Liver (tissue), 9 donors: ENCODE results near the gene ALDH9A1. TPM values are rescaled to one million over a fixed set of nuclear protein-coding genes. Genes with fewer than 3 reads are reported as not detected.

Source experiments
- DNase-seq: peaks from one replicate; pipeline ENCODE4 v3.0.0-alpha.2; 2017; ENCODE audit warnings: low spot score
- H3K27ac ChIP-seq, 2 donors: one replicate each; pipeline ENCODE4 v1.7.0; 2013; ENCODE audit warnings: inconsistent platforms in 2 of 2, low read length in 2 of 2, control low read depth in 1 of 2, low read depth in 1 of 2, mild to moderate bottlenecking in 1 of 2
- H3K27me3 ChIP-seq, 4 donors: one replicate each; pipeline versions ENCODE4 v1.6.1 to v1.7.0; 2013; ENCODE audit warnings: low read length in 3 of 4, inconsistent platforms in 1 of 4, mild to moderate bottlenecking in 1 of 4, moderate library complexity in 1 of 4; ENCODE audit not compliant: control insufficient read depth in 4 of 4, insufficient read depth in 4 of 4
- H3K36me3 ChIP-seq, 4 donors: one replicate each; pipeline versions ENCODE4 v1.6.1 to v1.7.0; 2013; ENCODE audit warnings: low read length in 3 of 4, mild to moderate bottlenecking in 3 of 4, low read depth in 1 of 4, moderate library complexity in 1 of 4; ENCODE audit not compliant: control insufficient read depth in 4 of 4, insufficient read depth in 3 of 4
- H3K4me1 ChIP-seq, 4 donors: one replicate each; pipeline versions ENCODE4 v1.6.1 to v1.7.0; 2013; ENCODE audit warnings: low read length in 3 of 4, mild to moderate bottlenecking in 3 of 4, moderate library complexity in 1 of 4; ENCODE audit not compliant: control insufficient read depth in 4 of 4, insufficient read depth in 4 of 4
- H3K4me3 ChIP-seq, 3 donors: one replicate each; pipeline versions ENCODE4 v1.6.1 to v1.7.0; 2013; ENCODE audit warnings: low read length in 3 of 3, control low read depth in 1 of 3, low read depth in 1 of 3, mild to moderate bottlenecking in 1 of 3
- H3K9ac ChIP-seq, 2 donors: one replicate each; pipeline ENCODE4 v1.7.0; 2013; ENCODE audit warnings: low read length in 2 of 2, mild to moderate bottlenecking in 2 of 2, moderate library complexity in 2 of 2, control low read depth in 1 of 2, low read depth in 1 of 2
- H3K9me3 ChIP-seq, 4 donors: one replicate each; pipeline versions ENCODE4 v1.6.1 to v1.7.0; 2013; ENCODE audit warnings: low read length in 3 of 4; ENCODE audit not compliant: control insufficient read depth in 4 of 4
- EGR1 ChIP-seq, 2 donors: IDR thresholded peaks; 2 replicates each; pipeline ENCODE4 v1.6.1; 2016 to 2018; ENCODE audit warnings: antibody characterized with exemption in 2 of 2, low read depth in 2 of 2
- FOXA1 ChIP-seq: IDR thresholded peaks from 2 replicates; pipeline ENCODE4 v1.6.1; 2016; ENCODE audit warnings: antibody characterized with exemption
- FOXA2 ChIP-seq: IDR thresholded peaks from 2 replicates; pipeline ENCODE4 v1.6.1; 2016; ENCODE audit warnings: antibody characterized with exemption
- GABPA ChIP-seq, 2 donors: IDR thresholded peaks in 1 of 2; conservative IDR thresholded peaks in 1 of 2; 2 replicates each; pipeline ENCODE4 v1.6.1; 2016; ENCODE audit warnings: antibody characterized with exemption in 2 of 2, mild to moderate bottlenecking in 1 of 2, moderate library complexity in 1 of 2
- HNF4A ChIP-seq, 2 donors: conservative IDR thresholded peaks; 2 replicates each; pipeline ENCODE4 v1.6.1; 2016; ENCODE audit warnings: antibody characterized with exemption in 2 of 2, mild to moderate bottlenecking in 2 of 2
- HNF4G ChIP-seq: IDR thresholded peaks from 2 replicates; pipeline ENCODE4 v1.6.1; 2016; ENCODE audit warnings: antibody characterized with exemption
- JUND ChIP-seq, 2 donors: IDR thresholded peaks; 2 replicates each; pipeline ENCODE4 v1.6.1; 2016; ENCODE audit warnings: antibody characterized with exemption in 2 of 2
- RAD21 ChIP-seq, 2 donors: IDR thresholded peaks; 2 replicates each; pipeline ENCODE4 v1.6.1; 2016; ENCODE audit warnings: antibody characterized with exemption in 2 of 2, mild to moderate bottlenecking in 2 of 2
- RXRA ChIP-seq, 2 donors: IDR thresholded peaks; 2 replicates each; pipeline ENCODE4 v1.6.1; 2017 to 2018; ENCODE audit warnings: antibody characterized with exemption in 2 of 2, mild to moderate bottlenecking in 1 of 2
- SP1 ChIP-seq: IDR thresholded peaks from 2 replicates; pipeline ENCODE4 v1.6.1; 2018; ENCODE audit warnings: antibody characterized with exemption, mild to moderate bottlenecking
- TAF1 ChIP-seq: conservative IDR thresholded peaks from 2 replicates; pipeline ENCODE4 v1.6.1; 2016; ENCODE audit warnings: antibody characterized with exemption, mild to moderate bottlenecking
- YY1 ChIP-seq: IDR thresholded peaks from 2 replicates; pipeline ENCODE4 v1.6.1; 2016; ENCODE audit warnings: antibody characterized with exemption, mild to moderate bottlenecking
- WGBS: extraction: QIAGEN DNeasy Blood & Tissue Kit; methylation state at CpG from one replicate; pipeline ENCODE4 v1.1.7; 2013; 5-methylcytosine and 5-hydroxymethylcytosine counted together
- polyA plus RNA-seq, 2 donors: library from polyadenylated mRNA; stranded (reverse) in 1 of 2; unstranded in 1 of 2; fragments of 200-250 nt in 1 of 2; fragments of >200 nt in 1 of 2; fragmentation: Nextera tagmentation in 1 of 2; extraction: Ambion mirVana in 1 of 2; gene quantifications; one replicate each; pipeline versions ENCODE4 v1.2.1 to v1.2.3, GENCODE V29; 2013 to 2015
- total RNA-seq, 2 donors: library from RNA; depleted of rRNA; stranded (reverse); fragments of >200 nt; gene quantifications; one replicate each; pipeline ENCODE4 v1.2.3, GENCODE V29; 2014
- TF ChIP-seq, protein P1 (sequence below): fragments of 150-350 bp; IDR thresholded peaks from 2 replicates; pipeline ENCODE4 v1.5.1; 2017; ENCODE audit warnings: improper control_type of control experiment, low read depth, low read length; ENCODE audit not compliant: missing input control
- TF ChIP-seq, protein P2 (sequence below): IDR thresholded peaks from 2 replicates; pipeline ENCODE4 v1.6.1; 2016; ENCODE audit warnings: antibody characterized with exemption
- TF ChIP-seq, protein P3 (sequence below): IDR thresholded peaks from 2 replicates; pipeline ENCODE4 v1.6.1; 2016; ENCODE audit warnings: antibody characterized with exemption, mild to moderate bottlenecking
- TF ChIP-seq, protein P4 (sequence below): IDR thresholded peaks from 2 replicates; pipeline ENCODE4 v1.6.1; 2016; ENCODE audit warnings: antibody characterized with exemption
- TF ChIP-seq, protein P5 (sequence below): IDR thresholded peaks from 2 replicates; pipeline ENCODE4 v1.6.1; 2016; ENCODE audit warnings: antibody characterized with exemption
- donor health status: healthy.
- donor health status: healthy.
- donor health status: healthy.
- donor health status: healthy.
- donor health status: healthy.

The ALDH9A1 gene
- total and polyA plus RNA-seq, 4 donors: 42.8 to 93.4 (median 79.8) TPM

DNA sequence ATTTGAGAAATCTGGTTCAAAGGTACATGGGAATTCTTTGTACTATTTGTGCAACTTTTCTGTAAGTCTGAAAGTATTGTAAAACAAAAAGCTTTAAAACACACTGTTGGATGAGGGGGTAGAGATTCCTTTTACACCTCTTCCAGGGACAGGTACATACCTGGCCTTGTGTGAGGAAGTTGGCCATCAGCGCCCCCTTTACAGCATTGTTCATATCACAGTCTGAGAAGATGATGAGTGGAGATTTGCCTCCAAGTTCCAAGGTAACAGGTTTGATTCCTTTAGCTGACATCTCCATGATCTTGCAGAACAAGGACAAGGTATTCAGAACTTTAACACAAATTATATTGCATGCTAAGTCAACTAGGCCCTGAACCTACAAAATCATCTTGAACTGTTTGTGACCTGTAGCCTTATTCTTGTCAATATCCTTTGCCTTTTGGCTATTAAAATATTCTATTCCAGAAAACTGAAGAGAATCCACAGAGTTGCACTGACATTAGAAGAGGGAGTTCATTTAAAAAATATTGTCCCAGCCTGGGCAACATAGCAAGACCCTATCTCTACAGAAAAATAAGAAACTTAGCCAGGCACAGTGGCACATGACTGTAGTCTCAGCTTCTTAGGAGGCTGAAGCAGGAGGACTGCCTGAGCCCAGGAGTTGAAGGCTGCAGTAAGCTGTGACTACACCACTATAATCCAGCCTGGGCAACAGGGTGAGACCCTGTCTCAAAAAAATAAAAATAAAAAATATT lies 18.9 kb downstream of the ALDH9A1 start:
- TF ChIP-seq RXRA (IDR thresholded peaks at IDR 0.05) (no peak), YY1 (no peak), RAD21 (IDR thresholded peaks at IDR 0.05) (no peak), GABPA (IDR thresholded peaks at IDR 0.05 in 1 of 2, conservative IDR thresholded peaks at IDR 0.05 in 1 of 2) (no peak), JUND (IDR thresholded peaks at IDR 0.05) (no peak), HNF4A (conservative IDR thresholded peaks at IDR 0.05) (no peak), FOXA1 (no peak), EGR1 (IDR thresholded peaks at IDR 0.05; ENCODE audit: low read depth in 2 of 2) (no peak), HNF4G (no peak), TAF1 (no peak), SP1 (no peak), FOXA2 (no peak)
- TF ChIP-seq, protein P1, sequence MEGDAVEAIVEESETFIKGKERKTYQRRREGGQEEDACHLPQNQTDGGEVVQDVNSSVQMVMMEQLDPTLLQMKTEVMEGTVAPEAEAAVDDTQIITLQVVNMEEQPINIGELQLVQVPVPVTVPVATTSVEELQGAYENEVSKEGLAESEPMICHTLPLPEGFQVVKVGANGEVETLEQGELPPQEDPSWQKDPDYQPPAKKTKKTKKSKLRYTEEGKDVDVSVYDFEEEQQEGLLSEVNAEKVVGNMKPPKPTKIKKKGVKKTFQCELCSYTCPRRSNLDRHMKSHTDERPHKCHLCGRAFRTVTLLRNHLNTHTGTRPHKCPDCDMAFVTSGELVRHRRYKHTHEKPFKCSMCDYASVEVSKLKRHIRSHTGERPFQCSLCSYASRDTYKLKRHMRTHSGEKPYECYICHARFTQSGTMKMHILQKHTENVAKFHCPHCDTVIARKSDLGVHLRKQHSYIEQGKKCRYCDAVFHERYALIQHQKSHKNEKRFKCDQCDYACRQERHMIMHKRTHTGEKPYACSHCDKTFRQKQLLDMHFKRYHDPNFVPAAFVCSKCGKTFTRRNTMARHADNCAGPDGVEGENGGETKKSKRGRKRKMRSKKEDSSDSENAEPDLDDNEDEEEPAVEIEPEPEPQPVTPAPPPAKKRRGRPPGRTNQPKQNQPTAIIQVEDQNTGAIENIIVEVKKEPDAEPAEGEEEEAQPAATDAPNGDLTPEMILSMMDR: no peak
- TF ChIP-seq, protein P2, sequence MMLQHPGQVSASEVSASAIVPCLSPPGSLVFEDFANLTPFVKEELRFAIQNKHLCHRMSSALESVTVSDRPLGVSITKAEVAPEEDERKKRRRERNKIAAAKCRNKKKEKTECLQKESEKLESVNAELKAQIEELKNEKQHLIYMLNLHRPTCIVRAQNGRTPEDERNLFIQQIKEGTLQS: no peak
- TF ChIP-seq, protein P3, sequence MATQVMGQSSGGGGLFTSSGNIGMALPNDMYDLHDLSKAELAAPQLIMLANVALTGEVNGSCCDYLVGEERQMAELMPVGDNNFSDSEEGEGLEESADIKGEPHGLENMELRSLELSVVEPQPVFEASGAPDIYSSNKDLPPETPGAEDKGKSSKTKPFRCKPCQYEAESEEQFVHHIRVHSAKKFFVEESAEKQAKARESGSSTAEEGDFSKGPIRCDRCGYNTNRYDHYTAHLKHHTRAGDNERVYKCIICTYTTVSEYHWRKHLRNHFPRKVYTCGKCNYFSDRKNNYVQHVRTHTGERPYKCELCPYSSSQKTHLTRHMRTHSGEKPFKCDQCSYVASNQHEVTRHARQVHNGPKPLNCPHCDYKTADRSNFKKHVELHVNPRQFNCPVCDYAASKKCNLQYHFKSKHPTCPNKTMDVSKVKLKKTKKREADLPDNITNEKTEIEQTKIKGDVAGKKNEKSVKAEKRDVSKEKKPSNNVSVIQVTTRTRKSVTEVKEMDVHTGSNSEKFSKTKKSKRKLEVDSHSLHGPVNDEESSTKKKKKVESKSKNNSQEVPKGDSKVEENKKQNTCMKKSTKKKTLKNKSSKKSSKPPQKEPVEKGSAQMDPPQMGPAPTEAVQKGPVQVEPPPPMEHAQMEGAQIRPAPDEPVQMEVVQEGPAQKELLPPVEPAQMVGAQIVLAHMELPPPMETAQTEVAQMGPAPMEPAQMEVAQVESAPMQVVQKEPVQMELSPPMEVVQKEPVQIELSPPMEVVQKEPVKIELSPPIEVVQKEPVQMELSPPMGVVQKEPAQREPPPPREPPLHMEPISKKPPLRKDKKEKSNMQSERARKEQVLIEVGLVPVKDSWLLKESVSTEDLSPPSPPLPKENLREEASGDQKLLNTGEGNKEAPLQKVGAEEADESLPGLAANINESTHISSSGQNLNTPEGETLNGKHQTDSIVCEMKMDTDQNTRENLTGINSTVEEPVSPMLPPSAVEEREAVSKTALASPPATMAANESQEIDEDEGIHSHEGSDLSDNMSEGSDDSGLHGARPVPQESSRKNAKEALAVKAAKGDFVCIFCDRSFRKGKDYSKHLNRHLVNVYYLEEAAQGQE: no peak
- TF ChIP-seq, protein P4, sequence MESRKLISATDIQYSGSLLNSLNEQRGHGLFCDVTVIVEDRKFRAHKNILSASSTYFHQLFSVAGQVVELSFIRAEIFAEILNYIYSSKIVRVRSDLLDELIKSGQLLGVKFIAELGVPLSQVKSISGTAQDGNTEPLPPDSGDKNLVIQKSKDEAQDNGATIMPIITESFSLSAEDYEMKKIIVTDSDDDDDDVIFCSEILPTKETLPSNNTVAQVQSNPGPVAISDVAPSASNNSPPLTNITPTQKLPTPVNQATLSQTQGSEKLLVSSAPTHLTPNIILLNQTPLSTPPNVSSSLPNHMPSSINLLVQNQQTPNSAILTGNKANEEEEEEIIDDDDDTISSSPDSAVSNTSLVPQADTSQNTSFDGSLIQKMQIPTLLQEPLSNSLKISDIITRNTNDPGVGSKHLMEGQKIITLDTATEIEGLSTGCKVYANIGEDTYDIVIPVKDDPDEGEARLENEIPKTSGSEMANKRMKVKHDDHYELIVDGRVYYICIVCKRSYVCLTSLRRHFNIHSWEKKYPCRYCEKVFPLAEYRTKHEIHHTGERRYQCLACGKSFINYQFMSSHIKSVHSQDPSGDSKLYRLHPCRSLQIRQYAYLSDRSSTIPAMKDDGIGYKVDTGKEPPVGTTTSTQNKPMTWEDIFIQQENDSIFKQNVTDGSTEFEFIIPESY: no peak
- TF ChIP-seq, protein P5, sequence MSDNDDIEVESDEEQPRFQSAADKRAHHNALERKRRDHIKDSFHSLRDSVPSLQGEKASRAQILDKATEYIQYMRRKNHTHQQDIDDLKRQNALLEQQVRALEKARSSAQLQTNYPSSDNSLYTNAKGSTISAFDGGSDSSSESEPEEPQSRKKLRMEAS: no peak
- H3K27me3 ChIP-seq: no peaks in the 10 kb centered on the region
- H3K36me3 ChIP-seq: peaks cover 5 to 47% (median 37%) of the 10 kb centered on the region in 4 donors
- H3K27ac ChIP-seq: peak overlapping the region in 1 of 2 donors; percentile 69
- no peaks in the 10 kb centered on the region for H3K9me3 ChIP-seq
- H3K4me3 ChIP-seq: no peak overlapping the region
- 93% methylated on average over 1 of the region's 1 CpG for WGBS
- no peak overlapping the region for H3K9ac ChIP-seq
- DNase-seq: no peak
- H3K4me1 ChIP-seq: peaks cover 0 to 18% (median 9%) of the 10 kb centered on the region in 4 donors
